Activated naive CD8-positive, alpha-beta T cell treated with anti-CD3 and anti-CD28 coated beads, Interleukin-2, amount 10 ng/mL, durations not matched to agents 7 days and 5 days (primary cell): Measurements from ENCODE around the gene OR6M1. TPM values are rescaled to one million over a fixed set of nuclear protein-coding genes. Genes with fewer than 3 reads are reported as not detected.

Source experiments
- ATAC-seq: fragments of 150-1000 bp; cut with Tn5 transposase; one replicate; pipeline ENCODE4 v1.10.0; 2021; ENCODE audit warnings: low read depth, moderate library complexity
- POLR2A ChIA-PET: fragments of 350-600 bp; sonication (Branson Sonifier 250); formaldehyde crosslinking; loops from one replicate; lab custom pipeline; 2021; ENCODE audit warnings: antibody characterized with exemption; lab: Charles Lee
- DNase-seq: peaks from one replicate; pipeline ENCODE4 v3.0.0; 2021
- H3K27ac Mint-ChIP-seq: one replicate; pipeline ENCODE4 v1.8.0; 2022; ENCODE audit warnings: mild to moderate bottlenecking, mixed read lengths
- H3K27me3 Mint-ChIP-seq: one replicate; pipeline ENCODE4 v1.8.0; 2022; ENCODE audit warnings: mild to moderate bottlenecking, moderate library complexity, mixed read lengths
- H3K36me3 Mint-ChIP-seq: one replicate; pipeline ENCODE4 v1.8.0; 2021; ENCODE audit warnings: mild to moderate bottlenecking, mixed read lengths
- H3K4me1 Mint-ChIP-seq: one replicate; pipeline ENCODE4 v1.8.0; 2021; ENCODE audit warnings: mixed read lengths
- H3K4me3 Mint-ChIP-seq: one replicate; pipeline ENCODE4 v1.8.0; 2022; ENCODE audit warnings: mild to moderate bottlenecking, moderate library complexity, mixed read lengths
- H3K9me3 Mint-ChIP-seq: one replicate; pipeline ENCODE4 v1.8.0; 2021; ENCODE audit warnings: mixed read lengths
- total RNA-seq, 2 experiments: library from RNA; stranded (reverse); gene quantifications; one replicate each; pipeline ENCODE4 v1.2.3, GENCODE V29; 2021

OR6M1 gene, protein sequence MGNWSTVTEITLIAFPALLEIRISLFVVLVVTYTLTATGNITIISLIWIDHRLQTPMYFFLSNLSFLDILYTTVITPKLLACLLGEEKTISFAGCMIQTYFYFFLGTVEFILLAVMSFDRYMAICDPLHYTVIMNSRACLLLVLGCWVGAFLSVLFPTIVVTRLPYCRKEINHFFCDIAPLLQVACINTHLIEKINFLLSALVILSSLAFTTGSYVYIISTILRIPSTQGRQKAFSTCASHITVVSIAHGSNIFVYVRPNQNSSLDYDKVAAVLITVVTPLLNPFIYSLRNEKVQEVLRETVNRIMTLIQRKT
- not detected for total RNA-seq

DNA sequence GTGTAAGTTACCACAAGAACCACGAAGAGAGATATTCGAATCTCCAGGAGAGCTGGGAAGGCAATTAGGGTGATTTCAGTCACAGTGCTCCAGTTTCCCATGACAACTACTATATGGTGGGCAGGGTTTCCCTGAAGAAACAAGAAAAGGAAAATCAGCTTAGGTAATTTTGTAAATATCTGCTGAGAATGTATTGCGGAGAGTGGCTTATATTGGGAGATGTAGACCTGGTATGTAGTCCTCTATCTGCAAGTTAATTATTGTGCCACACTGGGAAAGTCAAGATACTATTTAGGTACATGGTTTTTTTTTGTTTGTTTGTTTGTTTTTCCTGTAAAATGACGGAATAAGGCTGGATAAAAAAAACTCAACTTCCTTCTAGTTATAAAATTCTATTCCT, at the start of gene OR6M1:
OR6M1 (minus strand) TSS at position 101 of the 400 bp plus-strand sequence; CDS start at position 101, 0 bp downstream.
- ATAC-seq: no peak
- DNase-seq: no peak
- POLR2A ChIA-PET: no interaction called here
- Mint-ChIP-seq H3K9me3 (no peaks in the 10 kb centered on the region), H3K4me3 (no peak within 1 kb of the TSS), H3K36me3 (no peaks in the 10 kb centered on the region), H3K4me1 (peaks cover 3% of the 10 kb centered on the region), H3K27me3 (peaks cover 24% of the 10 kb centered on the region), H3K27ac (no peak within 1 kb of the TSS)

DNA sequence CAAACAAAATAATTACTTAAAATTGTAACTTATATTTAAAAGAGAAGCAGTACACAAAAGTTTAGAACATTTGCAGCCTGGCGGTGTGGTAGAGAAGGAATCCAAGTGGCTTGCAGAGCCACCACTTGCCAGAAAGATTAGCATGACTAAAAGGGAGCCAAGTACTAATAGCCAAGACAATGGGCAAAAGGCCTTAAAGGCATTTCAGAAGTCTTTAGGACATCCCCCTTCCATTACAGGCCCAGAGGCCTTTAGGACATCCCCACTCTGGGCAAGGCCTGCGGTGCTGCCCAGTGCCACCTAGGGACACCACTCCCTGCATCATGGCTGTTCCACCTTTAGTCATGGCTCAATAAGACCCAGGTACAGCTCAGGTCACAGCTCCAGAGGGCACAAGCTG, 46.9 kb upstream of the OR6M1 start:
- Mint-ChIP-seq H3K36me3 (no peaks in the 10 kb centered on the region), H3K27ac (no peak overlapping the region), H3K9me3 (no peaks in the 10 kb centered on the region), H3K4me3 (no peak overlapping the region), H3K4me1 (no peaks in the 10 kb centered on the region), H3K27me3 (peaks cover 9% of the 10 kb centered on the region)
- POLR2A ChIA-PET: no interaction called here
- no peak for DNase-seq
- ATAC-seq: no peak

DNA sequence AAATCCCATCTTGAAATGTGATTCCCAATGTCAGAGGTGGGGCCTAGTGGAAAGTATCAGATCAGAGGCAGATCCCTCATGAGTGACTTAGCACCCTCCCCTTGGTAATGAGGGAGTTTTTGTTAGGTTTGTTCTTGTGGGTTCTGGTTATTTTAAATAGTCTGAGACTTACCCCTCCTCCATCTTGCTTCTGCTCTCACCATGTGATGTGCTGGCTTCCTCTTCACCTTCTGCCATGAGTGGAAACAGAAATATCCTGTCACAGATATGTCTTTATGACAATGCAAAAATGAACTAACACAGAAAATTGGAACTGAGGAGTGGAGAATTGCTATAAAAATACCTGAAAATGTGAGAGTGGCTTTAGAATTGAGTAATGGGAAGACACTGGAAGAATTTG, 46.2 kb upstream of the OR6M1 start:
- no peaks in the 10 kb centered on the region for H3K36me3 Mint-ChIP-seq
- ATAC-seq: no peak
- DNase-seq: no peak
- H3K9me3 Mint-ChIP-seq: no peaks in the 10 kb centered on the region
- POLR2A ChIA-PET: no interaction called here
- no peak overlapping the region for H3K27ac Mint-ChIP-seq
- no peaks in the 10 kb centered on the region for H3K4me1 Mint-ChIP-seq
- H3K4me3 Mint-ChIP-seq: no peak overlapping the region
- peaks cover 9% of the 10 kb centered on the region for H3K27me3 Mint-ChIP-seq

DNA sequence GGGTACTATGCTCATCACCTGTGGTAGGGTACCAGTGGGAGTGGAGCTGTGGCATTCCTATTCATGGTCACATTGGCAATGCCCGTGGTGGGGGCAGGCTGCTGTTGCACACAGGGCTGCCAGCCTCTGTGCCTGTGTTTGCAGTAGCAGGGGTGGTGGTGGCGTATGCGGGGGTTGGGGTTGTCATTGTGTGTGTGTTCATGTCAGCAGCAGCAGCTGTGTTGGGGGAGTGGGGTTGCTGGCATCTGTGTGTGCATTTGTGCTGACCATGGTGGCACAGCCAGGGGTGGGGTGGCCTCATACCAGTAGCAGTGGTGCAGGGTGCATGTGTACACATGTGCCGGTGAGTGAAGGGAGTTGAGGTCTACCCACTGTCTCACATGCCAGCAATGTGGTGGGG, 45.0 kb upstream of the OR6M1 start:
- no peak overlapping the region for H3K4me3 Mint-ChIP-seq
- H3K36me3 Mint-ChIP-seq: no peaks in the 10 kb centered on the region
- no peak for ATAC-seq
- no peak for DNase-seq
- peaks cover 14% of the 10 kb centered on the region for H3K27me3 Mint-ChIP-seq
- no peaks in the 10 kb centered on the region for H3K4me1 Mint-ChIP-seq
- POLR2A ChIA-PET: no interaction called here
- H3K27ac Mint-ChIP-seq: no peak overlapping the region
- H3K9me3 Mint-ChIP-seq: peaks cover 1% of the 10 kb centered on the region

DNA sequence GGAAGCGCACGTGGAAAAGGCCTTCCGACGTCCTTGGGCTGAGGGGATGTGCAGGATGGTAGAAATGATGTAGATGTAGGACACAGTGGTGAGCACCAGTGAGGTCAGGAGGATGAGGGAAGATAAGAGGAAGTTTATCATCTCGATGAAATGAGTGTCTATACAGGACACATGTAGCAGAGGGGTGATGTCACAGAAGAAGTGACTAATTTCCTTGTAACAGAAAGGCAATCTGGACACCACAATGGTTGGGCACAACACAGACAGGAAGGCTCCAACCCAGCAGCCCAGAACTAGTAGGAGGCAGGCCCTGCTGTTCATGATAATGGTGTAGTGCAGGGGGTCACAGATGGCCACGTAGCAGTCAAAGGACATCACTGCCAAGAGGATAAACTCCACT, 35.0 kb upstream of the OR6M1 start:
- H3K36me3 Mint-ChIP-seq: peaks cover 1% of the 10 kb centered on the region
- H3K4me1 Mint-ChIP-seq: no peaks in the 10 kb centered on the region
- POLR2A ChIA-PET: interaction anchor here (0.7 kb wide), 1 partner anchor 21 kb away, joined by 3 read pairs; no protein-coding TSS in a partner anchor
- DNase-seq: no peak
- H3K9me3 Mint-ChIP-seq: peaks cover 1% of the 10 kb centered on the region
- peaks cover 22% of the 10 kb centered on the region for H3K27me3 Mint-ChIP-seq
- ATAC-seq: no peak
- H3K4me3 Mint-ChIP-seq: no peak overlapping the region
- H3K27ac Mint-ChIP-seq: no peak overlapping the region

DNA sequence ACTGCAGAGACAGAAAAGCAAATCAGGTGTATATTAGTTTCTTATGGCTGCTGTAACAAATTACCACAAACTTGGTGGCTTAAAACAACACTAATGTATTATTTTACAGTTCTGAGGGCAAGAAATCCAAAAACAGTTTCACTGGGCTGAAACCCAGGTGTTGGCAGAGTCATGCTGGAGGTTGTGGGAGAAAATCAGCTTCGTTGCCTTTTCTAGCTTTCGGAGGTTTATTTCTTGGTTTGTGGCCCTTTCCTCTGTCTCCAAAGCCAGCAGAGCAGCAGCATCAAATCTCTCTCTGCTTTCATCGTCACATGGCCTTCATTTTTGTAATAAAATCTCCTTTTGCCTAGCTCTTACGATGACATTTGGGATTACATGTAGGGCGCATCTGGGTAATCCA, 33.0 kb upstream of the OR6M1 start:
- peaks cover 1% of the 10 kb centered on the region for H3K36me3 Mint-ChIP-seq

DNA sequence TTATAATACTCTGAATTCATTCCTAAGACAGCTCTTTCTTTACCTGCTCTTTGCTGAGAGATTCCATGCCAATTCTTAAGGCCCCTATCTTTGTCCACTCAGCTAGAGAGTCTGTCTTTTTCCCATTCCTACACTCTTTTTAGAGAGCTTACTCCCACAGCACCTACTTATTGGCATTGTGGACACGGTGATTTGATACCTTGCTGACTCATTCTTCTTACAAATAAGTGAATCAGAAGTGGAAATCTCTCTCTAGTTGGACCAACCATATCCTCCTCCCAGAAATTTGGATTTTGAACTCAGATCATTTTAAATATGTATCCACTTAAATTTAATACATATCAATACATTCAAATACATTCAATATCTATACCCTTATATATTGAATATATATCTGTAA, 32.5 kb upstream of the OR6M1 start:
- POLR2A ChIA-PET: no interaction called here

More for the DNA sequence above, 33.0 kb upstream of the OR6M1 start:
- Mint-ChIP-seq H3K9me3 (no peaks in the 10 kb centered on the region), H3K4me3 (no peak overlapping the region), H3K27ac (no peak overlapping the region), H3K4me1 (no peaks in the 10 kb centered on the region), H3K27me3 (peaks cover 17% of the 10 kb centered on the region)
- DNase-seq (no peak), ATAC-seq (no peak)
- POLR2A ChIA-PET: no interaction called here

DNA sequence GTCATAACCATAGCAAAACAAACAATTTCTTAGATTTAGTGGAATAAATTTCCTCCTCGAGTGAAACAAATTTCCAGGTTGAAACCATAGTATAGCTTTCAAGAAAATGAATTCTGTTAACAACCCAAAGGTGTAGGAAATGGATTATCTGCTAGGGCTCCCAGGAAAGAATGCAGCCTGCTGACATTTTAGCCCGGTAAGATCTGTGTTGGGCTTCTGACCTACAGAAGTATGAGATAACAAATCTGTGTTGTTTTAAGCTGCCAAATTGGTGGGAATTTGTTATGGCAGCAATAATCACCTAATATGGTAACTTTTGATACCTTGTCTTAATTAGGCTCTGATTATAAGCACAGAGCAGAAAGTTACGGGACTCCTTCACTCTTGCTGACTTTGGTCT, 32.0 kb upstream of the OR6M1 start:
- Mint-ChIP-seq H3K4me3 (no peak overlapping the region), H3K9me3 (no peaks in the 10 kb centered on the region), H3K36me3 (peaks cover 1% of the 10 kb centered on the region), H3K27me3 (peaks cover 15% of the 10 kb centered on the region), H3K27ac (no peak overlapping the region), H3K4me1 (no peaks in the 10 kb centered on the region)
- POLR2A ChIA-PET: no interaction called here
- DNase-seq (no peak), ATAC-seq (no peak)

More for the DNA sequence above, 32.5 kb upstream of the OR6M1 start:
- Mint-ChIP-seq H3K36me3 (peaks cover 1% of the 10 kb centered on the region), H3K4me1 (no peaks in the 10 kb centered on the region), H3K9me3 (no peaks in the 10 kb centered on the region), H3K27me3 (peaks cover 15% of the 10 kb centered on the region), H3K4me3 (no peak overlapping the region), H3K27ac (no peak overlapping the region)
- DNase-seq: no peak
- ATAC-seq: no peak

DNA sequence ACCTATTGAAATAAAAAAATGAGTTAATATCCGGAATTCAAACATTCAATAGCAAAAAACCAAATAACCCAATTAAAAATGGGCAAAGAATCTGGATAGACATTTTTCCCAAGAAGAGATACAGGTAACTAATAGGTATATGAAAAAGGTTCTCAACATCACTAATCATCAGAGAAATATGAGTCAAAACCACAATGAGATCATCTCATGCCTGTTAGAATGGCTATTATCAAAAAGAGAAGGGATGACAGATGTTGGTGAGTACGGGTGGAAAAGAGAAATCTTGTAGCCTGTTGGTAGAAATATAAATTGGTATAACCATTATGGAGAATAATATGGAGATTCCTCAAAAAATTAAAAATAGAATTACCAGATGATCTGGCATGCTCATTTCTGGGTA, 26.9 kb upstream of the OR6M1 start:
- no peak for DNase-seq
- ATAC-seq: no peak
- no peak overlapping the region for H3K4me3 Mint-ChIP-seq
- POLR2A ChIA-PET: no interaction called here
- H3K4me1 Mint-ChIP-seq: no peaks in the 10 kb centered on the region
- peaks cover 1% of the 10 kb centered on the region for H3K36me3 Mint-ChIP-seq
- H3K27ac Mint-ChIP-seq: no peak overlapping the region
- H3K27me3 Mint-ChIP-seq: peaks cover 16% of the 10 kb centered on the region
- H3K9me3 Mint-ChIP-seq: no peaks in the 10 kb centered on the region

DNA sequence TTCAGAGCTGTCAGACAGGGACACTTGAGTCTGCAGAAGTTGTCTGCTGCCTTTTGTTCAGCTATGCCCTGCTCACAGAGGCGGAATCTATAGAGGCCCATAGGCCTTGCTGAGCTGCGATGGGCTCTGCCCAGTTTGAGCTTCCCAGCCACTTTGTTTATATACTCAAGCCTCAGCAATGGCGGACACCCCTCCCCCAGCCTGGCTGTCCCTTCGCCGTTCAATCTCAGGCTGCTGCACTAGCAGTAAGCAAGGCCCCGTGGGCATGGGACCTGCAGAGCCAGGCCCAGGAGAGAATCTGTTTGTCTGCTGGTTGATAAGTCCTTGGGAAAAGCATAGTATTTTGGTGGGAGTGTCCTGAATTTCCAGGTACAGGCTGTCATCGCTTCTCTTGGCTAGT, 23.6 kb upstream of the OR6M1 start:
- Mint-ChIP-seq H3K4me1 (no peaks in the 10 kb centered on the region), H3K36me3 (no peaks in the 10 kb centered on the region), H3K4me3 (no peak overlapping the region), H3K9me3 (no peaks in the 10 kb centered on the region), H3K27ac (no peak overlapping the region), H3K27me3 (peaks cover 4% of the 10 kb centered on the region)
- DNase-seq (no peak), ATAC-seq (no peak)
- POLR2A ChIA-PET: no interaction called here

DNA sequence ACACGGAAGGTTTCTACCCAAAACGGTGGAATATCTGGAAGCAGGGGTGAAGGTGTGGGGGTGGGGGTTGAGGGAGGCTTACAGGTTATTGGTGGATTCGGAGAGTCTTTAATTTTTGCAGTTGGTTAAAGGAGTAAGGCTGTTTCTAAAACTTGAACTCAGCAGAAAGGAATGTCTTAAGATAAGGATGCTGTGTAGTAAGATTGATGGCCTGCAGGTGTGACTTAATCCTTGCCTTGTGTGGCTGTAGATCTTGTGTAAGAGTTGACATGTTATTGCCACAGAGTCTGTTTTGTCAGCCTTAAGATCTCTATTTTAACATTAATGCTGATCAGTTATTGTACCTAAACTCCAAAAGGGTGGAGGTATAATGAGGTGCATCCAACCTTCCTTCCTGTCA, 16.4 kb upstream of the OR6M1 start:
- peaks cover 11% of the 10 kb centered on the region for H3K27me3 Mint-ChIP-seq
- no peaks in the 10 kb centered on the region for H3K36me3 Mint-ChIP-seq
- no peaks in the 10 kb centered on the region for H3K9me3 Mint-ChIP-seq
- DNase-seq (no peak), ATAC-seq (no peak)
- no peak overlapping the region for H3K27ac Mint-ChIP-seq
- no peak overlapping the region for H3K4me3 Mint-ChIP-seq
- POLR2A ChIA-PET: no interaction called here
- peaks cover 2% of the 10 kb centered on the region for H3K4me1 Mint-ChIP-seq

DNA sequence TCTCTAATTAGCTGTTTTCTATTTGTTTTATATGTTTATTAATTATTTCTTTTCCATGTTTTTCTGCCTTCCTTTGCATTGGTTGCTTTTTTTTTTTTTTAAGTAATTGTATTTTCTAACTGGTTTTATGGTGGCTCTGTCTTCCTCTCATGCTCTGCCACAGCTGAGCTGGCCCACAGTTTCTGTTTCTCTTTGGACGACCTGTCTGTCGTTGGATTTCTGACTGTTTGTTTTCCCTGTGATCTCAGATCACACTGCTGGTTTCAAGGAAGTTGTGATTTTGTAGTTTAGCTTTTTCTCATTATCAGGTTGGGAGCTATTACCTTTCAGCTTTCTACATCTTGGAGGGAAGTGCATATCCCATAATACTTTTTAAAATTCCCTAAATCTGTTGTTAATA, 15.9 kb upstream of the OR6M1 start:
- ATAC-seq (no peak), DNase-seq (no peak)
- no peaks in the 10 kb centered on the region for H3K9me3 Mint-ChIP-seq
- no peak overlapping the region for H3K27ac Mint-ChIP-seq
- H3K4me3 Mint-ChIP-seq: no peak overlapping the region
- H3K27me3 Mint-ChIP-seq: peaks cover 11% of the 10 kb centered on the region
- POLR2A ChIA-PET: no interaction called here
- peaks cover 2% of the 10 kb centered on the region for H3K4me1 Mint-ChIP-seq
- H3K36me3 Mint-ChIP-seq: no peaks in the 10 kb centered on the region

DNA sequence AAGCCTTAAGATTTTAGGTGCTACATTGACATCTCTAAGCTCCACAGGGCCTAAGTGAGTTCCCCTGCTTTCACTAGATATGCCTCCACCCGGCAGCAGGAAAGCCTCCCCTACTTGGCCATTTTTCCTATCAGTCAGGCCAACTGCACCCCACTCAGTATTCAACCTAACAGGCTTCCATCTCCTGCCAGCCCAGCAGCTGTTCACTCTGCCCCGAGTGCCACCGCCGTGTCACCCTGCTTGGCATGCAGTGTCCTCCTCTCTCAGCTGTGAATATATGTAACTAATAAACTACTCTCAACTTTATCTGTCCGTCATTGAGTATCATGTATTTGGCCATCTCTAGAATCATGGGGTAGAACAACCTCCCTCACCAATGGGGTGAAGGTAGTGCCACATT, 9.0 kb upstream of the OR6M1 start:
- no peak for DNase-seq
- H3K27ac Mint-ChIP-seq: no peak overlapping the region
- peaks cover 15% of the 10 kb centered on the region for H3K27me3 Mint-ChIP-seq
- ATAC-seq: no peak
- H3K9me3 Mint-ChIP-seq: no peaks in the 10 kb centered on the region
- H3K4me1 Mint-ChIP-seq: no peaks in the 10 kb centered on the region
- H3K4me3 Mint-ChIP-seq: no peak overlapping the region
- POLR2A ChIA-PET: no interaction called here
- no peaks in the 10 kb centered on the region for H3K36me3 Mint-ChIP-seq

DNA sequence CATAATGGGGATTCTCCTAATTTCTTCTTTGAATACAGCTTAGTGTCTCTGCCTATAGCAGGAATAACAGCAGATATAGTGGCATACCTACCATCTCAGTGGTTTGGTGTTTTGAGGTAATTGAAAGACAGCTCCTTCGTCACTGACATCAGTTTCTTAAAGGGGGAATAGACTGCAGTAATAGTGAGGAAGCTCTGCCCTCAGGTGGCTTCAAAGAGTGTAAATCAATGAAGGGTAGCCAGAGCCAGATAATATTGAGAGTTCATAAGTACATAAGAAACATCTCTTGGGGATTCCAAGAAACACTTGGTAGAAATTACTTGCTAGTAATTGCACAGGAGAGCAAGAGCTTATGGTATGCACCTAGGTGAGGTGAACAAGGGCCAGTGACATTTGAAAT, 4.4 kb downstream of the OR6M1 start:
- Mint-ChIP-seq H3K4me3 (no peak overlapping the region), H3K27me3 (peaks cover 15% of the 10 kb centered on the region), H3K36me3 (no peaks in the 10 kb centered on the region), H3K4me1 (peaks cover 3% of the 10 kb centered on the region), H3K9me3 (no peaks in the 10 kb centered on the region), H3K27ac (no peak overlapping the region)
- no peak for ATAC-seq
- POLR2A ChIA-PET: no interaction called here
- no peak for DNase-seq
